ENCODE data around the gene TCERG1L.

The TCERG1L gene

GRCh38 chr10:131141645-131142516, 169.6 kb downstream of the TCERG1L start:
- TF ChIP-seq GATA2 (IDR thresholded peaks at IDR 0.05; ENCODE audit: low read depth, low read length) (no peak), GATA3 (IDR thresholded peaks at IDR 0.05; ENCODE audit: low read depth, low read length) (no peak)

- TF ChIP-seq GATA2 (IDR thresholded peaks at IDR 0.05; ENCODE audit: low read depth, low read length) (no peak), GATA3 (IDR thresholded peaks at IDR 0.05; ENCODE audit: low read depth, low read length) (no peak)
These were observed 170.3 kb downstream of the TCERG1L start for GRCh38 chr10:131141207-131141606.

GRCh38 chr10:131140606-131141005, 170.9 kb downstream of the TCERG1L start:
- TF ChIP-seq GATA2 (IDR thresholded peaks at IDR 0.05; ENCODE audit: low read depth, low read length) (no peak), GATA3 (IDR thresholded peaks at IDR 0.05; ENCODE audit: low read depth, low read length) (no peak)

GRCh38 chr10:131137223-131137622, 174.3 kb downstream of the TCERG1L start:
- TF ChIP-seq GATA3 (IDR thresholded peaks at IDR 0.05; ENCODE audit: low read depth, low read length) (no peak), GATA2 (IDR thresholded peaks at IDR 0.05; ENCODE audit: low read depth, low read length) (no peak)

- TF ChIP-seq GATA3 (IDR thresholded peaks at IDR 0.05; ENCODE audit: low read depth, low read length) (no peak), GATA2 (IDR thresholded peaks at IDR 0.05; ENCODE audit: low read depth, low read length) (no peak)
These were observed 175.8 kb downstream of the TCERG1L start for GRCh38 chr10:131135716-131136115.

- TF ChIP-seq GATA2 (IDR thresholded peaks at IDR 0.05; ENCODE audit: low read depth, low read length) (no peak), GATA3 (IDR thresholded peaks at IDR 0.05; ENCODE audit: low read depth, low read length) (no peak)
These were observed 176.9 kb downstream of the TCERG1L start for GRCh38 chr10:131134651-131135050.

- TF ChIP-seq GATA3 (IDR thresholded peaks at IDR 0.05; ENCODE audit: low read depth, low read length) (no peak), GATA2 (IDR thresholded peaks at IDR 0.05; ENCODE audit: low read depth, low read length) (no peak)
These were observed 177.4 kb downstream of the TCERG1L start for GRCh38 chr10:131134001-131134576.

GRCh38 chr10:131132681-131133080, 178.8 kb downstream of the TCERG1L start:
- TF ChIP-seq GATA2 (IDR thresholded peaks at IDR 0.05; ENCODE audit: low read depth, low read length) (no peak), GATA3 (IDR thresholded peaks at IDR 0.05; ENCODE audit: low read depth, low read length) (no peak)

GRCh38 chr10:131131726-131132591, 179.6 kb downstream of the TCERG1L start:
- TF ChIP-seq GATA3 (IDR thresholded peaks at IDR 0.05; ENCODE audit: low read depth, low read length) (no peak), GATA2 (IDR thresholded peaks at IDR 0.05; ENCODE audit: low read depth, low read length) (no peak)

GRCh38 chr10:131130025-131130424, 181.5 kb downstream of the TCERG1L start:
- TF ChIP-seq GATA3 (IDR thresholded peaks at IDR 0.05; ENCODE audit: low read depth, low read length) (no peak), GATA2 (IDR thresholded peaks at IDR 0.05; ENCODE audit: low read depth, low read length) (no peak)

- TF ChIP-seq GATA2 (IDR thresholded peaks at IDR 0.05; ENCODE audit: low read depth, low read length) (no peak), GATA3 (IDR thresholded peaks at IDR 0.05; ENCODE audit: low read depth, low read length) (no peak)
These were observed 182.0 kb downstream of the TCERG1L start for GRCh38 chr10:131129544-131129943.

- TF ChIP-seq GATA3 (IDR thresholded peaks at IDR 0.05; ENCODE audit: low read depth, low read length) (no peak), GATA2 (IDR thresholded peaks at IDR 0.05; ENCODE audit: low read depth, low read length) (no peak)
These were observed 182.8 kb downstream of the TCERG1L start for GRCh38 chr10:131128731-131129130.

GRCh38 chr10:131127610-131128009, 183.9 kb downstream of the TCERG1L start:
- no peak for TF ChIP-seq GATA2 (IDR thresholded peaks at IDR 0.05; ENCODE audit: low read depth, low read length)

- TF ChIP-seq GATA3 (IDR thresholded peaks at IDR 0.05; ENCODE audit: low read depth, low read length), result no peak
- no peak for TF ChIP-seq GATA2 (IDR thresholded peaks at IDR 0.05; ENCODE audit: low read depth, low read length)
These were observed 184.4 kb downstream of the TCERG1L start for GRCh38 chr10:131127138-131127589.
